ENCODE data around the gene MEGF11. TPM values are rescaled to one million over a fixed set of nuclear protein-coding genes. Genes with fewer than 3 reads are reported as not detected.
A peak's percentile ranks its signal among the peaks of the same experiment; 100 is the strongest.
"Not testable (repeated sequence)": the region's sequence is repeated elsewhere in the genome, so short reads cannot be mapped to it uniquely, and the experiment has no call there.

The MEGF11 gene
- total and polyA plus RNA-seq, 8 donors, result 2.6 to 17.4 (median 9.9) TPM; not detected in 1

- Histone ChIP-seq H3K9me3 (no peaks in the 10 kb centered on the region), H3K36me3 (no peaks in the 10 kb centered on the region), H3K4me1 (no peaks in the 10 kb centered on the region), H3K27me3 (peaks cover 0 to 9% of the 10 kb centered on the region in 2 donors), H3K27ac (no peak overlapping the region), H3K4me3 (no peak overlapping the region)
- TF ChIP-seq CTCF (IDR thresholded peaks at IDR 0.05), result no peak
- DNase-seq, result no peak
- ATAC-seq, result peak; percentile 64
- intact Hi-C loops (cut with DNase I), result no loop called here
Observed at GRCh38 chr15:66008940-66009562, 244.5 kb downstream of the MEGF11 start.

- no peaks in the 10 kb centered on the region for H3K9me3 ChIP-seq
- no peak overlapping the region for H3K4me3 ChIP-seq
- H3K27ac ChIP-seq, result no peak overlapping the region
- H3K4me1 ChIP-seq, result no peaks in the 10 kb centered on the region
- DNase-seq, result no peak
- ATAC-seq, result no peak
- H3K27me3 ChIP-seq, result peaks cover 0 to 21% of the 10 kb centered on the region in 2 donors
- no peaks in the 10 kb centered on the region for H3K36me3 ChIP-seq
- no peak for TF ChIP-seq CTCF (IDR thresholded peaks at IDR 0.05)
- intact Hi-C loops (cut with DNase I), result no loop called here
Observed at GRCh38 chr15:66007663-66008262, 245.8 kb downstream of the MEGF11 start.

GRCh38 chr15:66006986-66007385 lies 246.6 kb downstream of the MEGF11 start:
- intact Hi-C loops (cut with DNase I), result no loop called here
- Histone ChIP-seq H3K9me3 (no peaks in the 10 kb centered on the region), H3K4me3 (no peak overlapping the region), H3K36me3 (no peaks in the 10 kb centered on the region), H3K27me3 (peaks cover 0 to 21% of the 10 kb centered on the region in 2 donors), H3K4me1 (no peaks in the 10 kb centered on the region), H3K27ac (no peak overlapping the region)
- DNase-seq, result no peak
- ATAC-seq, result no peak
- TF ChIP-seq CTCF (IDR thresholded peaks at IDR 0.05), result no peak

GRCh38 chr15:66004618-66005262 lies 248.8 kb downstream of the MEGF11 start:
- no peaks in the 10 kb centered on the region for H3K4me1 ChIP-seq
- peaks cover 0 to 35% of the 10 kb centered on the region in 2 donors for H3K27me3 ChIP-seq
- no peak for TF ChIP-seq CTCF (IDR thresholded peaks at IDR 0.05)
- no peaks in the 10 kb centered on the region for H3K36me3 ChIP-seq
- H3K27ac ChIP-seq, result no peak overlapping the region
- H3K9me3 ChIP-seq, result no peaks in the 10 kb centered on the region
- DNase-seq (peak in 2 of 4 donors; percentile 33 to 47), ATAC-seq (peak; percentile 60)
- intact Hi-C loops (cut with DNase I), result no loop called here
- H3K4me3 ChIP-seq, result no peak overlapping the region

- DNase-seq; H3K4me3 ChIP-seq; H3K36me3 ChIP-seq; H3K9me3 ChIP-seq; ATAC-seq; H3K27ac ChIP-seq; H3K4me1 ChIP-seq; intact Hi-C loops (cut with DNase I): not testable (repeated sequence)
- peaks cover 0 to 46% of the 10 kb centered on the region in 2 donors for H3K27me3 ChIP-seq
Observed at GRCh38 chr15:66003129-66003528, 250.4 kb downstream of the MEGF11 start.

Measured in left lung (tissue), 10 donors.